Tibial artery (tissue), 4 donors: ENCODE data around the gene NRAP.

Experiments
- DNase-seq, 2 donors: peaks; one replicate each; pipeline ENCODE4 v3.0.0-alpha.2; 2019
- H3K27ac ChIP-seq, 2 donors: fragments of 200-600 bp; sonication (generic) in 1 of 2; 1 replicate in 1 of 2; 2 replicates in 1 of 2; pipeline ENCODE4 v1.5.1; 2018 to 2019; ENCODE audit warnings: mild to moderate bottlenecking in 1 of 2
- H3K27me3 ChIP-seq, 2 donors: fragments of 200-600 bp; sonication (generic) in 1 of 2; one replicate each; pipeline versions ENCODE4 v1.5.1 to v1.6.0; 2016 to 2019
- H3K36me3 ChIP-seq, 3 donors: fragments of 200-600 bp; sonication (generic) in 2 of 3; one replicate each; pipeline ENCODE4 v1.5.1; 2016 to 2019; ENCODE audit warnings: mild to moderate bottlenecking in 2 of 3
- H3K4me1 ChIP-seq, 4 donors: fragments of 200-600 bp; sonication (generic) in 2 of 4; 1 replicate in 3 of 4; 2 replicates in 1 of 4; pipeline ENCODE4 v1.5.1; 2016 to 2019
- H3K4me3 ChIP-seq, 2 donors: fragments of 200-600 bp; sonication (generic) in 1 of 2; 1 replicate in 1 of 2; 2 replicates in 1 of 2; pipeline ENCODE4 v1.5.1; 2018 to 2019; ENCODE audit warnings: mild to moderate bottlenecking in 2 of 2
- H3K9me3 ChIP-seq, 3 donors: fragments of 200-600 bp; sonication (generic) in 1 of 3; one replicate each; pipeline ENCODE4 v1.5.1; 2016 to 2019
- intact Hi-C: fragments of 100-400 bp; cut with DNase I; formaldehyde crosslinking; loops from one replicate; pipeline ENCODE4 v1.15.0; 2023; ENCODE audit warnings: low total_unique reads
- TF ChIP-seq, protein P1 (sequence below), 2 experiments: fragments of 200-600 bp in 1 of 2; fragments of 450-650 bp in 1 of 2; IDR thresholded peaks; one replicate each; pipeline ENCODE4 v1.5.1; 2017 to 2019; ENCODE audit warnings: antibody characterized with exemption in 2 of 2, mild to moderate bottlenecking in 1 of 2, moderate library complexity in 1 of 2

Gene NRAP

GRCh38 chr10:113609704-113610108, 54.1 kb downstream of the NRAP start:
- no peak for DNase-seq
- H3K36me3 ChIP-seq, result no peaks in the 10 kb centered on the region
- H3K27me3 ChIP-seq, result peaks cover 0 to 27% of the 10 kb centered on the region in 2 donors
- no peak overlapping the region for H3K27ac ChIP-seq
- no peaks in the 10 kb centered on the region for H3K9me3 ChIP-seq
- peaks cover 0 to 3% (median 0%) of the 10 kb centered on the region in 4 donors for H3K4me1 ChIP-seq
- intact Hi-C loops, result no loop called here
- no peak overlapping the region for H3K4me3 ChIP-seq
- TF ChIP-seq, protein P1, sequence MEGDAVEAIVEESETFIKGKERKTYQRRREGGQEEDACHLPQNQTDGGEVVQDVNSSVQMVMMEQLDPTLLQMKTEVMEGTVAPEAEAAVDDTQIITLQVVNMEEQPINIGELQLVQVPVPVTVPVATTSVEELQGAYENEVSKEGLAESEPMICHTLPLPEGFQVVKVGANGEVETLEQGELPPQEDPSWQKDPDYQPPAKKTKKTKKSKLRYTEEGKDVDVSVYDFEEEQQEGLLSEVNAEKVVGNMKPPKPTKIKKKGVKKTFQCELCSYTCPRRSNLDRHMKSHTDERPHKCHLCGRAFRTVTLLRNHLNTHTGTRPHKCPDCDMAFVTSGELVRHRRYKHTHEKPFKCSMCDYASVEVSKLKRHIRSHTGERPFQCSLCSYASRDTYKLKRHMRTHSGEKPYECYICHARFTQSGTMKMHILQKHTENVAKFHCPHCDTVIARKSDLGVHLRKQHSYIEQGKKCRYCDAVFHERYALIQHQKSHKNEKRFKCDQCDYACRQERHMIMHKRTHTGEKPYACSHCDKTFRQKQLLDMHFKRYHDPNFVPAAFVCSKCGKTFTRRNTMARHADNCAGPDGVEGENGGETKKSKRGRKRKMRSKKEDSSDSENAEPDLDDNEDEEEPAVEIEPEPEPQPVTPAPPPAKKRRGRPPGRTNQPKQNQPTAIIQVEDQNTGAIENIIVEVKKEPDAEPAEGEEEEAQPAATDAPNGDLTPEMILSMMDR (IDR thresholded peaks at IDR 0.05), result no peak

- no peak overlapping the region for H3K4me3 ChIP-seq
- no peaks in the 10 kb centered on the region for H3K4me1 ChIP-seq
- no peaks in the 10 kb centered on the region for H3K9me3 ChIP-seq
- DNase-seq, result no peak
- no peaks in the 10 kb centered on the region for H3K36me3 ChIP-seq
- TF ChIP-seq, protein P1 (IDR thresholded peaks at IDR 0.05), result no peak
- peaks cover 0 to 18% of the 10 kb centered on the region in 2 donors for H3K27me3 ChIP-seq
- intact Hi-C loops, result no loop called here
- no peak overlapping the region for H3K27ac ChIP-seq
Measured at GRCh38 chr10:113605268-113605978, 58.4 kb downstream of the NRAP start.

GRCh38 chr10:113604572-113604971, 59.3 kb downstream of the NRAP start:
- no peak for DNase-seq
- no peaks in the 10 kb centered on the region for H3K4me1 ChIP-seq
- no peak overlapping the region for H3K4me3 ChIP-seq
- H3K27ac ChIP-seq, result no peak overlapping the region
- intact Hi-C loops, result no loop called here
- TF ChIP-seq, protein P1 (IDR thresholded peaks at IDR 0.05), result no peak
- H3K36me3 ChIP-seq, result no peaks in the 10 kb centered on the region
- H3K27me3 ChIP-seq, result peaks cover 0 to 18% of the 10 kb centered on the region in 2 donors
- no peaks in the 10 kb centered on the region for H3K9me3 ChIP-seq

DNA sequence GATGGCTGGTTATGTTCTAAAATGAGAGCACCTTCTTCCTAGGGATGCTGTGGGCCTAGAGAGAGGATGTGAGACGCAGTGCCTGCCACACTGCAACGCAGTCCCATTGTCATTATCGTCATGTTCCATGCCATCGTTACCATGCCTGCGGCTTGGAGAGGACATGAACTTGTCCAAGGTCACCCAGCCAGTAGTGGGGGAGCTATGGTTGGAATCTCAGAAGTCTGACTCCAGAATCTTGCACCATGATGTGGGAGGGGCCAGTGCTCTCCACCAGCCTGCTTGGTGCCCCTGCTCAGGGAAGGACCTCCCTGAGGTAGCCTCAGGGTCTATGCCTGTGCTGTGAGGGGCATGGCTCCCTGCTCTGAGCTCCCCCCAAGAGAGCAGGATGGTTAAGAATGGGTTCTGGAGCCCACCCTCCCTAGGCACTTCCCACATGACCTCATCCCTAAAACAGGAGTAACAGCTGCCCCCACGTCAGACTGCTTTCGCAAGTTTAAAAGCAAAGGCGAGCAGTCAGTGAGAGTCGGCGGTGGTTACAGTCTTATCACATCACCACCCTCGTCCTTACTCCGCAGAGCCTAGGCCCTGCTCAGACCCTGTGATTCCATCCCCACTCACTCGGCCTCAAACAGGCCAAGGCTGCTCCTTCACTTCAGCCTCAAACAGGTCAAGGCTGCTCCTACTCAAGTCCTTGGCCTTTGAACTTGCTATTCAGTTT, 60.6 kb downstream of the NRAP start:
- H3K27me3 ChIP-seq, result peaks cover 0 to 15% of the 10 kb centered on the region in 2 donors
- no peaks in the 10 kb centered on the region for H3K36me3 ChIP-seq
- DNase-seq, result no peak
- intact Hi-C loops, result no loop called here
- no peak overlapping the region for H3K27ac ChIP-seq
- H3K9me3 ChIP-seq, result no peaks in the 10 kb centered on the region
- TF ChIP-seq, protein P1 (IDR thresholded peaks at IDR 0.05), result no peak
- no peaks in the 10 kb centered on the region for H3K4me1 ChIP-seq
- H3K4me3 ChIP-seq, result no peak overlapping the region

GRCh38 chr10:113600569-113600968, 63.3 kb downstream of the NRAP start:
- peaks cover 0 to 4% of the 10 kb centered on the region in 2 donors for H3K27me3 ChIP-seq
- TF ChIP-seq, protein P1 (IDR thresholded peaks at IDR 0.05), result no peak
- no peaks in the 10 kb centered on the region for H3K36me3 ChIP-seq
- H3K27ac ChIP-seq, result no peak overlapping the region
- intact Hi-C loops, result no loop called here
- H3K4me1 ChIP-seq, result no peaks in the 10 kb centered on the region
- H3K4me3 ChIP-seq, result no peak overlapping the region
- DNase-seq, result no peak
- H3K9me3 ChIP-seq, result no peaks in the 10 kb centered on the region
